ENCODE data around the gene NYNRIN. TPM values are rescaled to one million over a fixed set of nuclear protein-coding genes. Genes with fewer than 3 reads are reported as not detected.

NYNRIN gene
- total RNA-seq, 4 donors from 2014 or later: 17.7 to 37.8 (median 23.5) TPM

DNA sequence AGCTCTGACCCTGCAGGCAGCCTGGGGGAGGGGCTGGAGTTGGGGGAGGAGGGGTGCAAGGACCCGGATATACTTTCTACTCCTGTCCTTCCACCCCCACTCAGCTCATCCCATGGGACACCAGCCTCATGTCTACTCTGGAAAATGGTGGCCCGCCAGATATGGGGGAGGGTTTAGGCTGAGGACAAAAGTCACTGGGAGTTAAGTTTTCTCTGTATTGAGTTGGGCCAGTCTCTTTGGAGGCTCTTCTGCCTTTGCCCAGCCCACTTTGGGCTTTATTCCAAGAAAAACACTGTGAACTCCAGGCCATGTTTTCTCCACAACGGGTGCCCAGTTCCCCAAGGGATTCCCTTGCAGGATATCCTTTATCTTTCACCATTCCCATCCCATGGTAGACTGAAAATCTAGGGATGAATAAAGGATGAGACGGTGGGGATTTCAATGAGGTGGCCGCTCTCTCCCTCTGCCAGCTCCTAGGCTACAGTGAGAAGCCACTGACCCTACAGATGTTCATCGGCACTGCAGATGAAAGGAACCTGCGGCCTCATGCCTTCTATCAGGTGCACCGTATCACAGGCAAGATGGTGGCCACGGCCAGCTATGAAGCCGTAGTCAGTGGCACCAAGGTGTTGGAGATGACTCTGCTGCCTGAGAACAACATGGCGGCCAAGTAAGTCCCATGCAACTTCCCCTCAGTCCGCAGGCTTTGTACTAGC lies 25.9 kb upstream of the NYNRIN start:
- WGBS, 2 donors: 83 to 85% methylated on average over 12 of the region's 12 CpGs
- TF ChIP-seq CTCF (IDR thresholded peaks at IDR 0.05) (no peak), POLR2A (IDR thresholded peaks at IDR 0.05) (no peak)
- intact Hi-C loops (cut with DNase I; ENCODE audit: low total_unique reads): no loop called here
- no peak overlapping the region for H3K4me3 ChIP-seq (ENCODE audit: low read depth, poor library complexity, severe bottlenecking)
- no peak for DNase-seq (ENCODE audit: low spot score in 2 of 2)

DNA sequence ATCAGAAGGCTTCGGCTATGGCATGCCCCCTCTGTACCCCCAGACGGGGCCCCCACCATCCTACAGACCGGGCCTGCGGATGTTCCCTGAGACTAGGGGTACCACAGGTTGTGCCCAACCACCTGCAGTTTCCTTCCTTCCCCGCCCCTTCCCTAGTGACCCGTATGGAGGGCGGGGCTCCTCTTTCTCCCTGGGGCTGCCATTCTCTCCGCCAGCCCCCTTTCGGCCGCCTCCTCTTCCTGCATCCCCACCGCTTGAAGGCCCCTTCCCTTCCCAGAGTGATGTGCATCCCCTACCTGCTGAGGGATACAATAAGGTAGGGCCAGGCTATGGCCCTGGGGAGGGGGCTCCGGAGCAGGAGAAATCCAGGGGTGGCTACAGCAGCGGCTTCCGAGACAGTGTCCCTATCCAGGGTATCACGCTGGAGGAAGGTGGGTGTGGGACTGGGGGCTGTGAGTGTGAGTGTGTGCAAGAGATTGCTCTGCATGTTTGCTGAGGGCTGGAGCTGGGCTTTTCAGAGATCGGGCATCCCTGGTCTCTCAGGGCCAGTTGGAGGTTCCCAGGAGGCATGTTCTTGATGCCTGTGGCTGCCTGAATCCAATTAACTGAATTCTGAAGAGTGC lies 22.2 kb upstream of the NYNRIN start:
- WGBS, 2 donors: 72 to 83% methylated on average over 16 of the region's 16 CpGs
- TF ChIP-seq CTCF (IDR thresholded peaks at IDR 0.05): no peak
- no peak for TF ChIP-seq POLR2A (IDR thresholded peaks at IDR 0.05)
- no peak overlapping the region for H3K4me3 ChIP-seq (ENCODE audit: low read depth, poor library complexity, severe bottlenecking)

DNA sequence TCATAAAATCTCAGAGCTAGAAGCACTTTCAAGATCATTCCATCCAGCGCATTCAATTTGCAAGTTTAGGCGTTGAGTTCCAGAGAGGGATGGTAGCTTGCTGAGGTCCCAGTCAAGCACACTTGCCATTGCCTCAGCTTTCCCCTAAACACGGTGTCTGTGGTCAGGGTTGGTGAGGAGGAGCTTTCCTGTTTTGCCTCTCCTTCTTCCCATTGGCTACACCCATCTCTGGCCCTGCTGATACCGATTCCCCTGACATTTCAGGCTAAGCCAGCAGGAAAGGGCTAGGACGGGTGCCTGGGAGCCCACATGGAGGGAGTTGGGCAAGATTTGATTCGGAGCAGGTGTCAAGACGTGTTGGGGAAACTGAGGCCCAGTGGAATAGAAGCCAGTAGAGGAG lies 21.7 kb upstream of the NYNRIN start:
- intact Hi-C loops (cut with DNase I; ENCODE audit: low total_unique reads): no loop called here
- no peak for DNase-seq (ENCODE audit: low spot score in 2 of 2)
- WGBS, 2 donors: 78 to 85% methylated on average over 7 of the region's 7 CpGs
- no peak overlapping the region for H3K4me3 ChIP-seq (ENCODE audit: low read depth, poor library complexity, severe bottlenecking)
- TF ChIP-seq POLR2A (IDR thresholded peaks at IDR 0.05) (no peak), CTCF (IDR thresholded peaks at IDR 0.05) (no peak)

More for the DNA sequence above, 22.2 kb upstream of the NYNRIN start:
- intact Hi-C loops (cut with DNase I; ENCODE audit: low total_unique reads): no loop called here
- no peak for DNase-seq (ENCODE audit: low spot score in 2 of 2)

DNA sequence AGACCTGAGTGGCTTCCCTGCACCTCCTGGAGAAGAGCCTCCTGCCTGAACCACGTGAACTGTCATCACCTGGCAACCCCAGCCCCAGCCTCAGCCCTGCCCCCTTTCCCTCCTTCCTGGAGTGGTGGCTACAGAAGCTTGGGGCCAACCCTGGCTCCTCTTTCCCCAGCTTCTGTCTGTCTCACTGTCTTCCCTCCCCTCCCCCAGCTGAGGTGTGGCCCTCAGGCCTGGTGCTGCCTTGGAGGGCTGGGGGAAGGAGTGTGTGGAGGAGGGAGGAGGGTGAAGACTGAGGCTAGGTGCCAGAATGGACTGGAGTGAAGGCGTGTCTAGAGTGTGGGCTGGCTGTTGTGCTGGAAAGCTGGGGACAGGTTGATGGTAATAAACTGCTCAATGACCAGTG lies 21.1 kb upstream of the NYNRIN start:
- no peak for DNase-seq (ENCODE audit: low spot score in 2 of 2)
- H3K4me3 ChIP-seq (ENCODE audit: low read depth, poor library complexity, severe bottlenecking): no peak overlapping the region
- TF ChIP-seq CTCF (IDR thresholded peaks at IDR 0.05) (no peak), POLR2A (IDR thresholded peaks at IDR 0.05) (no peak)
- 30 to 45% methylated on average over 2 of the region's 2 CpGs for WGBS, 2 donors
- intact Hi-C loops (cut with DNase I; ENCODE audit: low total_unique reads): no loop called here

DNA sequence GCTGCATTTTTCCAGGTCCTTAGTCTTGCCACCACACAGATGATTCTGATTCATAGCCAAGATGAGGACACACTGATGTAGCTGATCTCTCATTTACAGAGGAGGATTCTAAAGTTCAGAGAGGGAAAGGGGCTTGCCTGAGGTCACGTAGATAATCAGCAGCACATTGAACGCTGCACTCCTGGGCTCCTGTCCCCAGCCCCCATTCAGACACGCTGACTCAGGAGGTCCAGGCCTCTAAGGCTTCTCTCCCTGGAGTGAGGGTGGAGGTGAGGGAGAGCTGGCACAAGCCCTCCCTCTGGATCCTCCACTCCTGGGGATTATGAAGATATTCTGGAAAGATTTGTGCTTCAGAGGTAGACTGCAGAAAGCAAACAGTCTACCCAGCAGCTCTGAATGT lies 20.5 kb upstream of the NYNRIN start:
- whole genome bisulfite sequencing, 2 donors: 69 to 76% methylated on average over 3 of the region's 3 CpGs
- DNase-seq (ENCODE audit: low spot score in 2 of 2): no peak

More for the DNA sequence above, 20.5 kb upstream of the NYNRIN start:
- no peak overlapping the region for H3K4me3 ChIP-seq (ENCODE audit: low read depth, poor library complexity, severe bottlenecking)
- TF ChIP-seq CTCF (IDR thresholded peaks at IDR 0.05) (no peak), POLR2A (IDR thresholded peaks at IDR 0.05) (no peak)
- intact Hi-C loops (cut with DNase I; ENCODE audit: low total_unique reads): no loop called here

Measured in lower leg skin (tissue), 4 donors.